ENCODE data around the gene HVCN1. TPM values are rescaled to one million over a fixed set of nuclear protein-coding genes. Genes with fewer than 3 reads are reported as not detected.

Gene HVCN1
- total RNA-seq, 2 donors from 2014 or later = 1.5 to 2.1 TPM

GRCh38 chr12:110635055-110635454, 53.9 kb downstream of the HVCN1 start:
- Histone ChIP-seq H3K36me3 (no peaks in the 10 kb centered on the region), H3K9ac (ENCODE audit: low read depth in 2 of 2, low read length in 2 of 2) (no peak overlapping the region), H3K9me3 (no peaks in the 10 kb centered on the region), H3K27ac (no peak overlapping the region), H3K27me3 (no peaks in the 10 kb centered on the region), H3K4me3 (no peak overlapping the region), H3K4me1 (no peaks in the 10 kb centered on the region)
- intact Hi-C loops (cut with DNase I) = no loop called here
- no peak for DNase-seq
- TF ChIP-seq CTCF (IDR thresholded peaks at IDR 0.05) = no peak

GRCh38 chr12:110627500-110628195, 61.3 kb downstream of the HVCN1 start:
- no peaks in the 10 kb centered on the region for H3K27me3 ChIP-seq
- no peak overlapping the region for H3K4me3 ChIP-seq
- no peak for DNase-seq
- no peak overlapping the region for H3K27ac ChIP-seq
- no peak overlapping the region for H3K9ac ChIP-seq (ENCODE audit: low read depth in 2 of 2, low read length in 2 of 2)
- TF ChIP-seq CTCF (IDR thresholded peaks at IDR 0.05) = no peak
- H3K4me1 ChIP-seq = no peaks in the 10 kb centered on the region
- no peaks in the 10 kb centered on the region for H3K9me3 ChIP-seq
- intact Hi-C loops (cut with DNase I) = loop anchor here (10.0 kb wide), 1 partner anchor 67 kb away; no protein-coding TSS in a partner anchor
- H3K36me3 ChIP-seq = no peaks in the 10 kb centered on the region

- H3K27me3 ChIP-seq = no peaks in the 10 kb centered on the region
- H3K4me1 ChIP-seq = no peaks in the 10 kb centered on the region
- no peaks in the 10 kb centered on the region for H3K9me3 ChIP-seq
- H3K9ac ChIP-seq (ENCODE audit: low read depth in 2 of 2, low read length in 2 of 2) = no peak overlapping the region
- H3K4me3 ChIP-seq = no peak overlapping the region
- no peaks in the 10 kb centered on the region for H3K36me3 ChIP-seq
- no peak for TF ChIP-seq CTCF (IDR thresholded peaks at IDR 0.05)
- no peak for DNase-seq
- intact Hi-C loops (cut with DNase I) = loop anchor here (10.0 kb wide), 1 partner anchor 72 kb away; no protein-coding TSS in a partner anchor
- no peak overlapping the region for H3K27ac ChIP-seq
These were observed 66.3 kb downstream of the HVCN1 start for GRCh38 chr12:110622582-110622981.

GRCh38 chr12:110619534-110619953, 69.4 kb downstream of the HVCN1 start:
- Histone ChIP-seq H3K27ac (no peak overlapping the region), H3K4me3 (no peak overlapping the region), H3K4me1 (peaks cover 3% of the 10 kb centered on the region), H3K9me3 (no peaks in the 10 kb centered on the region), H3K27me3 (no peaks in the 10 kb centered on the region), H3K36me3 (no peaks in the 10 kb centered on the region), H3K9ac (ENCODE audit: low read depth in 2 of 2, low read length in 2 of 2) (no peak overlapping the region)
- intact Hi-C loops (cut with DNase I) = no loop called here
- TF ChIP-seq CTCF (IDR thresholded peaks at IDR 0.05) = no peak
- no peak for DNase-seq

- no peak overlapping the region for H3K9ac ChIP-seq (ENCODE audit: low read depth in 2 of 2, low read length in 2 of 2)
- H3K36me3 ChIP-seq = no peaks in the 10 kb centered on the region
- DNase-seq = no peak
- no peak for TF ChIP-seq CTCF (IDR thresholded peaks at IDR 0.05)
- H3K4me3 ChIP-seq = no peak overlapping the region
- no peaks in the 10 kb centered on the region for H3K27me3 ChIP-seq
- H3K9me3 ChIP-seq = no peaks in the 10 kb centered on the region
- peaks cover 6% of the 10 kb centered on the region for H3K4me1 ChIP-seq
- H3K27ac ChIP-seq = no peak overlapping the region
- intact Hi-C loops (cut with DNase I) = no loop called here
These were observed 72.3 kb downstream of the HVCN1 start for GRCh38 chr12:110616471-110617115.

Measured in colonic mucosa (tissue), 4 donors.